ENCODE measurements around the gene SNRNP25. TPM values are rescaled to one million over a fixed set of nuclear protein-coding genes. Genes with fewer than 3 reads are reported as not detected.

SNRNP25 gene
- total and polyA plus RNA-seq, 2 donors (not counting 1 experiment from before 2014, with no cell fraction given): 25.5 to 32.8 TPM

DNA sequence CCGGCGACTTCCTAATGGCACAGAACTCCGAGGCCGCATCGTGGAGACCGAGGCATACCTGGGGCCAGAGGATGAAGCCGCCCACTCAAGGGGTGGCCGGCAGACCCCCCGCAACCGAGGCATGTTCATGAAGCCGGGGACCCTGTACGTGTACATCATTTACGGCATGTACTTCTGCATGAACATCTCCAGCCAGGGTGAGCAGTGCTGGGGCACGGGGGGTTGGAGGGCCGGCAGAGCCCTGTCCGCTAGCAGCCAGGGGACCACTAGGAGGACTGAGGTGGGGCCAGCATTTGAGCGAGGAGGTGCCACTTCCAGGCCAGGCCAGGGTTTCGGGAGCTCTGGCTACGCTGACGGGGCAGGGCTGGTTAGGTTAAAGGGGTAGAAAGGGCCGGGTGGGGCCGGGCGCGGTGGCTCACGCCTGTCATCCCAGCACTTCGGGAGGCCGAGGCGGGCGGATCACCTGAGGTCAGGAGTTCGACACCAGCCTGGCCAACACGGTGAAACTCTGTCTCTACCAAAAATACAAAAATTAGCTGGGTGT is 29.5 kb downstream of the SNRNP25 start:
- Mint-ChIP-seq H3K4me1 (peaks cover 36% of the 10 kb centered on the region), H3K27me3 (no peaks in the 10 kb centered on the region), H3K9me3 (ENCODE audit: insufficient read depth) (no peaks in the 10 kb centered on the region), H3K27ac (peak overlapping the region; percentile 63), H3K4me3 (no peak overlapping the region)
- Histone ChIP-seq H3K79me2 (ENCODE audit: control insufficient read depth, insufficient read depth, low read length) (peaks cover 21% of the 10 kb centered on the region), H3K27me3 (replicated peaks in 1 of 4; ENCODE audit: control extremely low read depth in 1 of 4, control insufficient read depth in 3 of 4, insufficient read depth in 4 of 4, low read length in 3 of 4) (no peaks in the 10 kb centered on the region), H2AFZ (ENCODE audit: insufficient read depth, low read depth, low read length, poor library complexity, severe bottlenecking) (no peak overlapping the region), H3K9ac (ENCODE audit: low read length) (no peak overlapping the region), H3K4me2 (replicated peaks; ENCODE audit: low read depth, low read length, poor library complexity, severe bottlenecking) (no peak overlapping the region), H4K20me1 (ENCODE audit: control insufficient read depth, insufficient read depth, low read length, poor library complexity, severe bottlenecking) (peaks cover 9% of the 10 kb centered on the region), H3K27ac (ENCODE audit: low read length in 2 of 2) (peak overlapping the region in 1 of 2 donors; percentile 93), H3K36me3 (replicated peaks in 1 of 2; ENCODE audit: control extremely low read depth in 1 of 2, control insufficient read depth in 1 of 2, extremely low read depth in 1 of 2, insufficient read depth in 2 of 2, low read length in 1 of 2) (peaks cover 0 to 36% of the 10 kb centered on the region in 2 experiments), H3K9me3 (ENCODE audit: control extremely low read depth in 1 of 3, control insufficient read depth in 2 of 3, insufficient read depth in 1 of 3, low read length in 2 of 3) (no peaks in the 10 kb centered on the region), H3K4me1 (ENCODE audit: control insufficient read depth in 2 of 2, insufficient read depth in 2 of 2, low read length in 2 of 2) (peaks cover 29 to 37% of the 10 kb centered on the region in 2 donors), H3K4me3 (ENCODE audit: control extremely low read depth in 1 of 5, extremely low read depth in 1 of 5, insufficient read depth in 1 of 5, low read depth in 2 of 5, low read length in 4 of 5) (no peak overlapping the region)
- POLR2A ChIA-PET: no interaction called here
- ATAC-seq (ENCODE audit: low read depth) (no peak), DNase-seq (no peak)
- CTCF ChIA-PET: interaction anchor here (0.6 to 4.2 kb wide), 3 partner anchors 13 to 31 kb away, joined by 3 to 31 read pairs (median 20); no protein-coding TSS in a partner anchor
- intact Hi-C loops (cut with micrococcal nuclease): no loop called here
- no peak for TF ChIP-seq CTCF (IDR thresholded peaks at IDR 0.05)
- TF ChIP-seq EZH2 (IDR thresholded peaks at IDR 0.05; ENCODE audit: borderline replicate concordance, insufficient read depth, low read depth, low read length, poor library complexity, severe bottlenecking): no peak
- WGBS (ENCODE audit: insufficient coverage): 97% methylated on average over 18 of the region's 31 CpGs

Data from B cell (primary cell).